ENCODE data around the gene RERE.

Gene RERE

DNA sequence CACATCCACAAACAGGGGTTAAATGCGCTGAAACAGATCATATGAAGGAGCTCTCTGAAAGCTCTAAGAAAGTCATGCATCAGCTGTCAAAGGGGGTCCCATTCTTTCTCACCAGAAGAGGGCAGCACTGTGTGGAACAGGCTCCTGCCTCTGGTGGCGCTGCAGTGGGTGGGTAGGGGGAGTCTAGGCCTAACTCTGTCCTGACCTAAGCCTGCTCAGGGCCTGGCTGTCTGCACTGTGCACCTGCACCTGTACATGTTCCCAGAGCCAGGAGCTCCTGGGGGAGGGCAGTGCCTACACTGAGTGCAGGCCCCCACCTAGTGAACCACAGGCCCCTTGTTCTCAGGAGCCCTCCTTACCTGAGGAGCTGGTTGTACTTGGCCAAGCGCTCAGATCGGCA lies 45.1 kb upstream of the RERE start:
- TF ChIP-seq, protein P1, sequence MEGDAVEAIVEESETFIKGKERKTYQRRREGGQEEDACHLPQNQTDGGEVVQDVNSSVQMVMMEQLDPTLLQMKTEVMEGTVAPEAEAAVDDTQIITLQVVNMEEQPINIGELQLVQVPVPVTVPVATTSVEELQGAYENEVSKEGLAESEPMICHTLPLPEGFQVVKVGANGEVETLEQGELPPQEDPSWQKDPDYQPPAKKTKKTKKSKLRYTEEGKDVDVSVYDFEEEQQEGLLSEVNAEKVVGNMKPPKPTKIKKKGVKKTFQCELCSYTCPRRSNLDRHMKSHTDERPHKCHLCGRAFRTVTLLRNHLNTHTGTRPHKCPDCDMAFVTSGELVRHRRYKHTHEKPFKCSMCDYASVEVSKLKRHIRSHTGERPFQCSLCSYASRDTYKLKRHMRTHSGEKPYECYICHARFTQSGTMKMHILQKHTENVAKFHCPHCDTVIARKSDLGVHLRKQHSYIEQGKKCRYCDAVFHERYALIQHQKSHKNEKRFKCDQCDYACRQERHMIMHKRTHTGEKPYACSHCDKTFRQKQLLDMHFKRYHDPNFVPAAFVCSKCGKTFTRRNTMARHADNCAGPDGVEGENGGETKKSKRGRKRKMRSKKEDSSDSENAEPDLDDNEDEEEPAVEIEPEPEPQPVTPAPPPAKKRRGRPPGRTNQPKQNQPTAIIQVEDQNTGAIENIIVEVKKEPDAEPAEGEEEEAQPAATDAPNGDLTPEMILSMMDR (conservative IDR thresholded peaks at IDR 0.05), result peak; percentile 82
- no peak for TF ChIP-seq ZFX (IDR thresholded peaks at IDR 0.05)
- no peak overlapping the region for H3K27ac ChIP-seq

DNA sequence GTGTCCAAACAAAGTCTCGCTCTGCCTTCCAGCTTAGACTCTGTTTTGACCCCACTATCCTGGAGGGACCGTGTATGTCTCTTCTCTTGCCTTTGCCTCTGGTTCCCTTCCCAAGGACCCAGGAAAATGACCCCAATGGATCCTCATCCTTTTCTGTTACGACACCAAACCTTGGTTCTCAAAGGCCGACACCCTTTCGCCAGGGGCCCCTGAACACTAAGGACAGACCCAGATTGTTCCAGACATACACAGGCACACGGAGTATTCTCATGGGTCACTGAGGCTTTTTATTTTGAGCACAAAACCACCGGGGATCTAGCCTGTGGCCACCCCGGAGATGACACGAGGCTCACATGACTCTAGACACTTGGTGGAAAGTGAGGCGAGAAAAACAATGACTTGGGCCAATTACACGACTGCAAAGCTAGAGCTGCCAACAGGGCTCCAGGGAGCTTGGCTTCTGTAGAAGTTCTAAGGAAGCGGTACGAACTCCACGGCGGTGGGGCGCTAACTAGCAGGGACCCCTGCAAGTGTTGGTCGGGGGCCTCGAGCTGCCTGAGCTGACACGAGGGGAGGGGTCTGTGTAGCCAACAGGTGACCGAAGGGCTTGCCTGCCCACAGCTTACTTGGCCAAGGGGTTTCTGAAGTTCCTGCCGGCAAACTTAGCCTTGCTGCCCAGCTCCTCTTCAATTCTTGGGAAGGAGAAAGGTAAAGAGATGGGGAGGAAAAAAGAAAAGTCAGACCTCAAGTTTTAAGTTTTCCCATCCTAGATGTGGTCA lies 43.5 kb upstream of the RERE start:
- no peak for TF ChIP-seq ZFX (IDR thresholded peaks at IDR 0.05)
- TF ChIP-seq, protein P1 (conservative IDR thresholded peaks at IDR 0.05), result no peak
- no peak overlapping the region for H3K27ac ChIP-seq

GRCh38 chr1:8858888-8859706 lies 41.7 kb upstream of the RERE start:
- H3K27ac ChIP-seq, result no peak overlapping the region
- TF ChIP-seq, protein P1 (conservative IDR thresholded peaks at IDR 0.05), result peak; percentile 88
- TF ChIP-seq ZFX (IDR thresholded peaks at IDR 0.05), result no peak

- TF ChIP-seq, protein P1 (conservative IDR thresholded peaks at IDR 0.05), result no peak
- H3K27ac ChIP-seq, result no peak overlapping the region
Measured at GRCh38 chr1:8858112-8858668, 40.8 kb upstream of the RERE start.

DNA sequence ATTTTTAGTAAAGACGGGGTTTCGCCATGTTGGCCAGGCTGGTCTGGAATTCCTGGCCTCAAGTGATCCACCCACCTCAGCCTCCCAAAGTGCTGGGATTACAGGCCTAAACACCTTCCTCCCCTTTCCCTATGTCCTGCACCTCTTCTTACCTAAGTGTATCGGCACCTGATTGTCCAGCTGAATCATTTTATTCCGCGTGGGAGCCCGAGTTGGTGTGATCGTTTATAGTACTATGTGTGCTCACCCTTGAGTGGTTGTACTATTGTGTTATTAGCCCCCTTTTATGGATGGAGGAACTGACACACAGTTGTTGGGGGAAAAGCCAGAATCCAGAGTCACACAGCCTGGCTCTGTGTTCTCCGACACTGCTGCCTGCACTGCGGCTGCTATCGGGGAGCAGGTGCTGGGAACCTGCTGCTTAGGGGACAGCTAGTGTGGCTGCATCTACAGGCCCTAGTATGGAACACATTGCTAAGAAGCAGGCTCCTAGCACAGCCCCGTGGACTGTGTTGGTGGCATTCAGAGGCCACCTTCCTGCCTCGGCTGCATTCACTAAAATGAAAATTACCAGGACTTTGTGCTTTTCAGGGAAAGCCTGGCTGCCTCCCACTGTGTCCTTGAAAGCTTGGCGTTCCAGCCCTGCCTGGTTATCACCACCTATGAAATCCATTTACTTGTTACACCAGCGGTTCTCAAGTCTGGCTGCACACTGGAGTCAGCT lies 39.4 kb upstream of the RERE start:
- TF ChIP-seq, protein P1 (conservative IDR thresholded peaks at IDR 0.05), result no peak
- TF ChIP-seq ZFX (IDR thresholded peaks at IDR 0.05), result no peak
- no peak overlapping the region for H3K27ac ChIP-seq

- H3K27ac ChIP-seq, result no peak overlapping the region
- TF ChIP-seq, protein P1 (conservative IDR thresholded peaks at IDR 0.05), result no peak
- TF ChIP-seq ZFX (IDR thresholded peaks at IDR 0.05), result no peak
Measured at GRCh38 chr1:8854240-8854639, 36.8 kb upstream of the RERE start.

All from C4-2B (cell line).